OCI-LY1 (cell line): ENCODE measurements around the gene EFNB2.

Experiments
- H2AFZ ChIP-seq: fragments of 200-600 bp; sonication (generic), shearing (Covaris generic); 2 replicates; pipeline ENCODE4 v1.6.0; 2014; ENCODE audit warnings: antibody characterized with exemption, mild to moderate bottlenecking, low read length
- H3F3A ChIP-seq: fragments of 200-600 bp; sonication (generic), shearing (Covaris generic); 2 replicates; pipeline ENCODE4 v1.6.0; 2014; ENCODE audit warnings: mild to moderate bottlenecking, antibody characterized with exemption, low read length, moderate library complexity; ENCODE audit not compliant: insufficient read depth
- H3K27ac ChIP-seq: fragments of 200-600 bp; sonication (generic); 2 replicates; pipeline ENCODE4 v1.5.1; 2014; ENCODE audit warnings: low read length, mixed run types, mild to moderate bottlenecking, low read depth; ENCODE audit not compliant: poor library complexity, severe bottlenecking
- H3K27me3 ChIP-seq: fragments of 200-600 bp; sonication (generic); 2 replicates; pipeline ENCODE4 v1.6.0; 2014; ENCODE audit warnings: antibody characterized with exemption, mild to moderate bottlenecking, low read length, moderate library complexity; ENCODE audit not compliant: insufficient read depth
- H3K36me3 ChIP-seq: fragments of 200-600 bp; sonication (generic); 2 replicates; pipeline ENCODE4 v1.6.1; 2014; ENCODE audit warnings: mild to moderate bottlenecking, antibody characterized with exemption, low read length, moderate library complexity, mixed read lengths; ENCODE audit not compliant: insufficient read depth
- H3K4me1 ChIP-seq: fragments of 200-600 bp; sonication (generic); 2 replicates; pipeline ENCODE4 v1.5.1; 2014; ENCODE audit warnings: mild to moderate bottlenecking, low read length, moderate library complexity; ENCODE audit not compliant: insufficient read depth, severe bottlenecking
- H3K4me2 ChIP-seq: fragments of 200-600 bp; sonication (generic), shearing (Covaris generic); 2 replicates; pipeline ENCODE4 v1.6.1; 2014; ENCODE audit warnings: low read length
- H3K4me3 ChIP-seq: fragments of 200-600 bp; sonication (generic); 2 replicates; pipeline ENCODE4 v1.5.1; 2014; ENCODE audit warnings: low read length, low read depth, mild to moderate bottlenecking, mixed read lengths; ENCODE audit not compliant: poor library complexity, severe bottlenecking
- H3K79me2 ChIP-seq: fragments of 200-600 bp; shearing (Covaris generic); 2 replicates; pipeline ENCODE4 v1.6.1; 2016; ENCODE audit warnings: mixed run types, low read length, mixed read lengths; ENCODE audit not compliant: insufficient read depth
- H3K9ac ChIP-seq: fragments of 200-600 bp; sonication (generic), shearing (Covaris generic); 2 replicates; pipeline ENCODE4 v1.6.1; 2014; ENCODE audit warnings: mild to moderate bottlenecking, low read length, mixed read lengths
- H3K9me2 ChIP-seq: fragments of 200-600 bp; sonication (generic), shearing (Covaris generic); 2 replicates; pipeline ENCODE4 v1.6.1; 2014; ENCODE audit warnings: low read depth, mild to moderate bottlenecking, low read length, mixed read lengths
- H3K9me3 ChIP-seq: fragments of 200-600 bp; shearing (Covaris generic); 2 replicates; pipeline ENCODE4 v1.6.1; 2014; ENCODE audit warnings: low read length, mixed read lengths
- H4K20me1 ChIP-seq: fragments of 200-600 bp; sonication (generic), shearing (Covaris generic); 2 replicates; pipeline ENCODE4 v1.6.0; 2016; ENCODE audit warnings: mild to moderate bottlenecking, low read length; ENCODE audit not compliant: insufficient read depth
- CTCF ChIP-seq: fragments of 200-600 bp; sonication (generic), shearing (Covaris generic); IDR thresholded peaks from 2 replicates; pipeline ENCODE4 v1.5.1; 2017; ENCODE audit warnings: mild to moderate bottlenecking, antibody characterized with exemption, low read length, moderate library complexity, mixed read lengths
- EZH2 ChIP-seq: fragments of 200-600 bp; sonication (generic), shearing (Covaris generic); IDR thresholded peaks from 2 replicates; pipeline ENCODE4 v1.8.0; 2017; ENCODE audit warnings: borderline replicate concordance, mixed run types, mild to moderate bottlenecking, antibody characterized with exemption, low read length, moderate library complexity, mixed read lengths

EFNB2 gene

DNA sequence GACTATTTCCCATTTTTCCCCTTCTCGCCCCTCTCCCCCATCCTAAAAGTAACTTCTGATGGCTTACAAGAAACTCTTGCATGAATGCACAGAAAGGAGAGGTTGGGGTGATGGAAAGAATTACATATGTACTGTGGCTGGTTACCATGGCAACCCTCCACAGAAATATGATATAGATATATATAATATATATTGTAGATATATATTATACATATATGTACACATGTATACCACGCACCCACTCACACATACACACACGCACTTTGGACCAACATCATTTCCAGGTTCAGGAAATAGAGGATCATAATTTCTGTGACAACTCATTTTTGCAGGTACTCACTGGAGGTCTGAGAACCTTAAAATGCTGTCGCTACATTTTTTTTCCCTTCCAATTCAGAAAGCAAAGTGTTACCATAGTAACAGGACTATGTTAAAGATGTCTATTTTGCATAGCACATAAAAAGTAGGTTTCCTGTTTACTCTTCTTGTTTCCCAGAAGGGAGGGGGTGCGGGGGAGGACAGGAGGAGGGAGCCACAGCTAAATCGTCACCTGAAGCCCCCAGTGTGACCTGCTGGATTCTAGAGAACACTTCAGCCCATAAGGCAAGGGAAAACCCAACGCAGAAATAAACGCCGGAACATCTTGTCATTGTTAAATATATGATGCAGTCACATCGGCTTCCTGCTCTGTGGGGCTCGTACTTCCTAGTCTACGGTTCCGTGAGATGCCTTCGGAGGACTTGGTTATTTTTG lies 44.7 kb downstream of the EFNB2 start:
- no peak overlapping the region for H3K9ac ChIP-seq
- no peak overlapping the region for H2AFZ ChIP-seq
- no peak overlapping the region for H3K27ac ChIP-seq
- no peaks in the 10 kb centered on the region; the same call in 1 of the 2 replicates for H3K27me3 ChIP-seq
- no peaks in the 10 kb centered on the region for H3K9me3 ChIP-seq
- H4K20me1 ChIP-seq, result no peaks in the 10 kb centered on the region
- no peaks in the 10 kb centered on the region for H3K4me1 ChIP-seq
- no peaks in the 10 kb centered on the region for H3K36me3 ChIP-seq
- no peak overlapping the region for H3K4me3 ChIP-seq
- H3K4me2 ChIP-seq, result no peak overlapping the region
- H3F3A ChIP-seq, result no peaks in the 10 kb centered on the region
- H3K9me2 ChIP-seq, result no peaks in the 10 kb centered on the region
- no peaks in the 10 kb centered on the region for H3K79me2 ChIP-seq
- TF ChIP-seq CTCF, result no peak
- no peak for TF ChIP-seq EZH2

DNA sequence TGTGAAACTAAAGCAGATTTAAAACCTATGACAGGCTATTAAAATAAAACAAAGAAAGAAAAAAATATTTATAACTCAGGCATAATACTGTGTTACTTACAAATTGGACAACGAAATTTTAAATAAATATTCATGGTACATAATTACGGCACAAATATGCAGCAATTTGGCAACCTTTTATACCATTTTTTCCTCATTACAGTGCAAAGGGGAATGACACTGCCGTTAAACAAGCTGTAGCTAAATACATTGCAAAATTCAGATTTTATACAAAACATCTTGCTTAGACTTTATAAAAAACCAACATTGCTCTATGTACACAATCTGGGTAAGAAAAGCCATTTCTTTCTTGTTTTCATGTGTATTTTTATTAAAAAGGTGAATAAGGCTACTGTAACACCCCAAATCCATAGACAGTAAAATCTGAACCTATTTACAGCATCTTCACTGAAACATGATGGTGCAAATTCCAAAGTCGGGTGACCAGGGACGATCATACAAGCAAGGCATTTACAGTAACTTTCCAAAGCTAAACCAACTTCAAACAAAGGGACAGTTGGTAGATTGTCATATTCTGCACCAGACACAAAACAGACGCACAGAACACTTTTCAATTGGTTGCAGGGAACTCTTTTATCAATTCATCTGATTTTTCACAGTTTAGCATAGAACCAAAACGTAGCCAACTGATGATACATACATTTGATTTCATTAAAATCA lies 45.5 kb downstream of the EFNB2 start:
- H3K27me3 ChIP-seq, result no peaks in the 10 kb centered on the region; the same call in 1 of the 2 replicates
- H4K20me1 ChIP-seq, result no peaks in the 10 kb centered on the region
- no peaks in the 10 kb centered on the region for H3K4me1 ChIP-seq
- no peaks in the 10 kb centered on the region for H3K36me3 ChIP-seq
- no peak overlapping the region for H3K27ac ChIP-seq
- no peaks in the 10 kb centered on the region for H3K79me2 ChIP-seq
- H3F3A ChIP-seq, result no peaks in the 10 kb centered on the region
- no peak overlapping the region for H3K4me2 ChIP-seq
- no peaks in the 10 kb centered on the region for H3K9me2 ChIP-seq
- no peak overlapping the region for H3K4me3 ChIP-seq
- no peaks in the 10 kb centered on the region for H3K9me3 ChIP-seq
- H2AFZ ChIP-seq, result no peak overlapping the region
- no peak overlapping the region for H3K9ac ChIP-seq
- no peak for TF ChIP-seq CTCF
- no peak for TF ChIP-seq EZH2

GRCh38 chr13:106488686-106489085 lies 46.8 kb downstream of the EFNB2 start:
- Histone ChIP-seq H3K36me3 (no peaks in the 10 kb centered on the region), H3K27me3 (no peaks in the 10 kb centered on the region; the same call in 1 of the 2 replicates), H3K79me2 (no peaks in the 10 kb centered on the region), H3K27ac (no peak overlapping the region), H3K9ac (no peak overlapping the region), H3K4me1 (no peaks in the 10 kb centered on the region), H3K9me3 (no peaks in the 10 kb centered on the region), H2AFZ (no peak overlapping the region), H3F3A (no peaks in the 10 kb centered on the region), H4K20me1 (no peaks in the 10 kb centered on the region), H3K9me2 (no peaks in the 10 kb centered on the region), H3K4me3 (no peak overlapping the region), H3K4me2 (no peak overlapping the region)
- TF ChIP-seq CTCF, result no peak
- no peak for TF ChIP-seq EZH2
